NOMO-1 (cell line): ENCODE data around the gene MOCS3.
A peak's percentile ranks its signal among the peaks of the same experiment; 100 is the strongest.

Experiments
- DNase-seq, 2 experiments: peaks; one replicate each; lab custom pipeline; 2025; ENCODE audit not compliant: unreplicated experiment in 2 of 2; lab: John Stamatoyannopoulos, UW

The MOCS3 gene

GRCh38 chr20:50980851-50981713 lies 22.5 kb downstream of the MOCS3 start:
- DNase-seq, result peak; percentile 4 to 67

GRCh38 chr20:50981714-50982048 lies 23.1 kb downstream of the MOCS3 start:
- no peak for DNase-seq

GRCh38 chr20:50982363-50982762 lies 23.7 kb downstream of the MOCS3 start:
- DNase-seq, result peak; percentile 14 to 28

- peak in 1 of 2 experiments; percentile 25 for DNase-seq
Measured at GRCh38 chr20:50983321-50983720, 24.7 kb downstream of the MOCS3 start.

- peak; percentile 47 to 74 for DNase-seq
Measured at GRCh38 chr20:50987493-50988210, 29.0 kb downstream of the MOCS3 start.

- no peak for DNase-seq
Measured at GRCh38 chr20:50991076-50991475, 32.5 kb downstream of the MOCS3 start.

- DNase-seq, result no peak
Measured at GRCh38 chr20:50992336-50992732, 33.7 kb downstream of the MOCS3 start.

- peak; percentile 83 to 89 for DNase-seq
Measured at GRCh38 chr20:50992733-50993457, 34.3 kb downstream of the MOCS3 start.

GRCh38 chr20:50993876-50994275 lies 35.3 kb downstream of the MOCS3 start:
- DNase-seq, result no peak

GRCh38 chr20:50995506-50995905 lies 36.9 kb downstream of the MOCS3 start:
- no peak for DNase-seq

- no peak for DNase-seq
Measured at GRCh38 chr20:50996901-50997865, 38.6 kb downstream of the MOCS3 start.

- DNase-seq, result no peak
Measured at GRCh38 chr20:50999355-50999754, 40.7 kb downstream of the MOCS3 start.

- no peak for DNase-seq
Measured at GRCh38 chr20:51001430-51002265, 43.0 kb downstream of the MOCS3 start.

GRCh38 chr20:51002633-51003032 lies 44.0 kb downstream of the MOCS3 start:
- no peak for DNase-seq

- no peak for DNase-seq
Measured at GRCh38 chr20:51003753-51004152, 45.1 kb downstream of the MOCS3 start.

GRCh38 chr20:51004305-51004727 lies 45.7 kb downstream of the MOCS3 start:
- DNase-seq, result no peak

- no peak for DNase-seq
Measured at GRCh38 chr20:51004781-51005180, 46.2 kb downstream of the MOCS3 start.

- DNase-seq, result no peak
Measured at GRCh38 chr20:51005214-51005613, 46.6 kb downstream of the MOCS3 start.

- no peak for DNase-seq
Measured at GRCh38 chr20:51008718-51009117, 50.1 kb downstream of the MOCS3 start.
